Spleen (tissue), 7 donors: Measurements from ENCODE around the gene CLEC10A.

Experiments
- CTCF ChIP-seq, 11 experiments: fragments of 200-600 bp in 7 of 11; fragments of 450-650 bp in 4 of 11; sonication (generic) in 4 of 11; IDR thresholded peaks in 8 of 11; conservative IDR thresholded peaks in 3 of 11; 1 replicate in 7 of 11; 2 replicates in 4 of 11; pipeline versions ENCODE4 v1.4.0 to v1.8.0; 2016 to 2021; ENCODE audit warnings: antibody characterized with exemption in 11 of 11, inconsistent platforms in 4 of 11, mild to moderate bottlenecking in 1 of 11
- POLR2A ChIP-seq, 3 donors: fragments of 450-650 bp; IDR thresholded peaks; one replicate each; pipeline ENCODE4 v1.5.1; 2017; ENCODE audit warnings: antibody characterized with exemption in 3 of 3, mild to moderate bottlenecking in 1 of 3
- donor health status: DM: no; HTN: no; CAD: no; lungs with moderate emphysema.
- donor health status: DM: no; HTN: no; CAD: no.
- donor health status: DM: no; HTN: no; CAD: no.

DNA sequence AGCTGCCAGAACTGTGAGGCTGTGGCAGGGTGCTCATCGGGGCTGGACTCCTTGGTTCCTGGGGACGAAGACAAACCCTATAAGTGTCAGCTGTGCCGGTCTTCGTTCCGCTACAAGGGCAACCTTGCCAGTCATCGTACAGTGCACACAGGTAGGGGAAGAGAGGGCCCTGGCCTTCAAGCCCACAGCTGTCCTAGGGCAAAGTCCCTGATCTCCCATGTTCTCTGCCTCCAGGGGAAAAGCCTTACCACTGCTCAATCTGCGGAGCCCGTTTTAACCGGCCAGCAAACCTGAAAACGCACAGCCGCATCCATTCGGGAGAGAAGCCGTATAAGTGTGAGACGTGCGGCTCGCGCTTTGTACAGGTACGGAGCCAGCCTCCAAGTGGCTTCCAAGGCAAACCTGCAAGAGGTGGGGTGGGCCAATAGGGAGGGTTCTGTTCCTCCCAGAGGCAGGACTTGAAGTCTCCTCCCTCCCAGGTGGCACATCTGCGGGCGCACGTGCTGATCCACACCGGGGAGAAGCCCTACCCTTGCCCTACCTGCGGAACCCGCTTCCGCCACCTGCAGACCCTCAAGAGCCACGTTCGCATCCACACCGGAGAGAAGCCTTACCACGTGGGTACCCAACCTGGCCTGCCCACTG lies 53.5 kb downstream of the CLEC10A start:
- TF ChIP-seq CTCF (IDR thresholded peaks at IDR 0.05 in 8 of 11, conservative IDR thresholded peaks at IDR 0.05 in 3 of 11) (no peak), POLR2A (IDR thresholded peaks at IDR 0.05) (no peak)
